ENCODE data around the gene ARHGAP15.

ARHGAP15 gene

DNA sequence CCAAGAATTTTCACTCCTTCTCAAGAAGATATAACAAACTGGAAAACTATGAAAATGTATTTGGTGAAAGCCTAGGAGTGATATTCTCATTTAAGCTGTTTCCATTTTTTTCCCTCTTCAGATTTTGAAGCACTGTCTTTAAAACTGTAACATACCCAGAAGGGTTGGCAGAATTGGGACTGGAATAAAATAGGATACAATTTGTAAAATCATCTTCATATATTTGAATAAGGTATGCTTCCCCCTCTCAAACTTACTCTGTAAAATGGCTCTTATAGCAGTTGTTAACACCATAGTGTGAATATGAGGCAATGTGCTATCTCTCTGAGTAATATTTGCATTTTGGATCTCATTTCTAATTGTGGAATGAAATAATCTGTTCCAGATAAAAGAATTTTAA, 676.4 kb downstream of the ARHGAP15 start:
- H3K4me3 ChIP-seq (ENCODE audit: low read depth, low read length), result no peak overlapping the region
- TF ChIP-seq, protein P1, sequence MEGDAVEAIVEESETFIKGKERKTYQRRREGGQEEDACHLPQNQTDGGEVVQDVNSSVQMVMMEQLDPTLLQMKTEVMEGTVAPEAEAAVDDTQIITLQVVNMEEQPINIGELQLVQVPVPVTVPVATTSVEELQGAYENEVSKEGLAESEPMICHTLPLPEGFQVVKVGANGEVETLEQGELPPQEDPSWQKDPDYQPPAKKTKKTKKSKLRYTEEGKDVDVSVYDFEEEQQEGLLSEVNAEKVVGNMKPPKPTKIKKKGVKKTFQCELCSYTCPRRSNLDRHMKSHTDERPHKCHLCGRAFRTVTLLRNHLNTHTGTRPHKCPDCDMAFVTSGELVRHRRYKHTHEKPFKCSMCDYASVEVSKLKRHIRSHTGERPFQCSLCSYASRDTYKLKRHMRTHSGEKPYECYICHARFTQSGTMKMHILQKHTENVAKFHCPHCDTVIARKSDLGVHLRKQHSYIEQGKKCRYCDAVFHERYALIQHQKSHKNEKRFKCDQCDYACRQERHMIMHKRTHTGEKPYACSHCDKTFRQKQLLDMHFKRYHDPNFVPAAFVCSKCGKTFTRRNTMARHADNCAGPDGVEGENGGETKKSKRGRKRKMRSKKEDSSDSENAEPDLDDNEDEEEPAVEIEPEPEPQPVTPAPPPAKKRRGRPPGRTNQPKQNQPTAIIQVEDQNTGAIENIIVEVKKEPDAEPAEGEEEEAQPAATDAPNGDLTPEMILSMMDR (IDR thresholded peaks at IDR 0.05; ENCODE audit: low read depth, low read length), result no peak

DNA sequence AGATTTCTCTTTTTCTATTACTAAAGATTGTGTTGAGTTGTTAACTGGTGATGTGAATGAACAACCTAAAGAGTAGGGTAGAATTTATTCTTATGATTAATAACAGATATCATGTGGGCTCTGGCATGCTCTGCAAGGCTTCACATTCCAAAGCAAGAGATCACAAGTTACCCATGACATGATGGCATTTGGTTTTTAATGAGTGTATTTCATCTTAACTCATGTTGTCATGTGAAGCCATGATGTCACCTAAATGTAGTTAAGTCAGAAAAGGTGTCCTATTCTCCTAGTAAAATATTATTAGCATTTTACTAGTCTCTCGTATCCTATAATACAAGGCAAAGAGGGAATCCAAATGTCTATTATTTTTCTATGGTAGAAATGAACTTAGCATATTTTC, 678.0 kb downstream of the ARHGAP15 start:
- TF ChIP-seq, protein P1 (IDR thresholded peaks at IDR 0.05; ENCODE audit: low read depth, low read length), result no peak
- no peak overlapping the region for H3K4me3 ChIP-seq (ENCODE audit: low read depth, low read length)

DNA sequence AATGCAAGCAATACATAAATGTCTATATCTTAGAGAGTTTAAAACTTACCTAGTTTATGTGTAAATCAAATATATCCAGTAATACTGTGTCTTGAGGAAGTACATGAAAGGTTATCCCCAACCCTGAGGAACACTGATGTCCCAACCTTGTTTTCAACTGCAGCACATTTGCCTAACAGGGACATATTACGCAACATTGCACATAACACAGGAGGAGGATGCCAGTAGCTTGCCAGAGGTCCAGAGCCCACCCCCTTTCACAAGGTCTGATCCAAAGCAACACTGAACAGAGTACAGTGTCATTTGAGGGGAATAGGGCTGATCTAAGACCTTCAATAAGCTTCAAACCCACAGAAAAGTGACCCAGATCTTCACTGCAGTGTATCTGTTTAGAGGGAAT, 678.5 kb downstream of the ARHGAP15 start:
- TF ChIP-seq, protein P1 (IDR thresholded peaks at IDR 0.05; ENCODE audit: low read depth, low read length), result no peak
- H3K4me3 ChIP-seq (ENCODE audit: low read depth, low read length), result no peak overlapping the region

DNA sequence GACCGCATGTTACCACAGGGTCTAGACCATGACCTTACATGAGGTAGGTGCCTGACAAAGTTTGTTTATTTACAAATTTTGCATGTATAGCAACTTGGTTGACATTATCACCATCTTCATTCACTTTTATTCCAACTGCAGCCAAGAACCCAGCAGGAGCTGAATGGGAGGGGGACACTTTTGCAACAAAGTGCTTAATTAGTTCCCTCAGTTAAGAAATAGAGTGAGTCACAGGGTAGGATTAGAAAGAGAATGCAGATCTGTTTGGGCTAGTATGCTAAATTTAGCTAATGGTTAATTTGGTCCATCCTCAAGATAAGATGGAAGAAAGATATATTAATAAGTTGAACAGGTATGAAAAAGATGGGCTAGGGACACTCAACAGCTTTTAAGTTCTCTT, 678.9 kb downstream of the ARHGAP15 start:
- no peak overlapping the region for H3K4me3 ChIP-seq (ENCODE audit: low read depth, low read length)
- TF ChIP-seq, protein P1 (IDR thresholded peaks at IDR 0.05; ENCODE audit: low read depth, low read length), result no peak

DNA sequence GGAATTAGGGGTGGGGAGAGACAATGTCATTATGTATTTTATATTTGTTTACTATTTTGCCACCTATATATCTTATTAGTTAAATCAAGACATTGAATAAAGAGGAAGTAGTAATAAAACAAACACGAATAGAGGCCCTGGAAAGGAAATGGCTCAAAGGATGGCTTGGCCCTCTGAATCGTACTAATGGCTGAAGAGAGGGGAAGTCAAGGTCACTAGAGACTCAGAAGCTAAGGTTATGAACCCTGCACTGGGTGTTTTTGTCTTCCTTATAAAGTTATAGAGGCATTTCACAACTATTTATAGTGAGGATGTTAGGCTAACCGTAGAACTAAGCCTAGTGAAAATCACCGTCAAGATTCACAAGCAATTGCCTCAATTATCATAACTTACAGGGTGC, 685.9 kb downstream of the ARHGAP15 start:
- TF ChIP-seq, protein P1 (IDR thresholded peaks at IDR 0.05; ENCODE audit: low read depth, low read length), result no peak
- no peak overlapping the region for H3K4me3 ChIP-seq (ENCODE audit: low read depth, low read length)

DNA sequence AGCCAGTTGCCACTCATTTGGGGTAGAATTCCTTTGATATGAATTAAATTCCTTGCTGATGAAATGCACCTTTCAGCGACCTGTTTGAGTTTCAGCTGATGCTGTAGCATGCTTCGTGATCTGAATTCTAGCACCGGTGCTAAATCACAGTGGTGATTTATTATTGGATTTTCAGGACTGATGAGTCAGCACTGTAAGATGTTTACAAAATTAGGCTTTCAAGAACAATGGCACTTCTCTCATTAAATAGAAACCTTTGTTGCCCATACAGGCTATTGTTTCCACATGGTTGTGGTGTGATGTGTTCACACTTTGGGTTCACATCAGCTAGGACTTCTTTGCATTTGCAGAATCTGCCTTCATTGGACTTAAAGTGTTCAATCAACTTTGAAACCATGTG, 687.7 kb downstream of the ARHGAP15 start:
- TF ChIP-seq, protein P1 (IDR thresholded peaks at IDR 0.05; ENCODE audit: low read depth, low read length), result no peak
- H3K4me3 ChIP-seq (ENCODE audit: low read depth, low read length), result no peak overlapping the region
